Stimulated activated naive CD8-positive, alpha-beta T cell treated with anti-CD3 and anti-CD28 coated beads, Interleukin-15, Interleukin-2, amounts not matched to agents 100 ng/mL and 50 ng/mL, for 24 hours (primary cell): Measurements from ENCODE around the gene DAB2IP.
"Not testable (repeated sequence)": the region's sequence is repeated elsewhere in the genome, so short reads cannot be mapped to it uniquely, and the experiment has no call there.

Source experiments
- H3K27ac Mint-ChIP-seq: one replicate; pipeline ENCODE4 v1.8.0; 2021; ENCODE audit warnings: mild to moderate bottlenecking, mixed read lengths
- H3K27me3 Mint-ChIP-seq: one replicate; pipeline ENCODE4 v1.8.0; 2021; ENCODE audit warnings: mixed read lengths
- H3K36me3 Mint-ChIP-seq: one replicate; pipeline ENCODE4 v1.8.0; 2021; ENCODE audit warnings: low read depth, mixed read lengths
- H3K4me1 Mint-ChIP-seq: one replicate; pipeline ENCODE4 v1.8.0; 2021; ENCODE audit warnings: low read depth, mixed read lengths
- H3K4me3 Mint-ChIP-seq: one replicate; pipeline ENCODE4 v1.8.0; 2021; ENCODE audit warnings: mild to moderate bottlenecking, mixed read lengths
- H3K9me3 Mint-ChIP-seq: one replicate; pipeline ENCODE4 v1.8.0; 2021; ENCODE audit warnings: mixed read lengths

Gene DAB2IP

DNA sequence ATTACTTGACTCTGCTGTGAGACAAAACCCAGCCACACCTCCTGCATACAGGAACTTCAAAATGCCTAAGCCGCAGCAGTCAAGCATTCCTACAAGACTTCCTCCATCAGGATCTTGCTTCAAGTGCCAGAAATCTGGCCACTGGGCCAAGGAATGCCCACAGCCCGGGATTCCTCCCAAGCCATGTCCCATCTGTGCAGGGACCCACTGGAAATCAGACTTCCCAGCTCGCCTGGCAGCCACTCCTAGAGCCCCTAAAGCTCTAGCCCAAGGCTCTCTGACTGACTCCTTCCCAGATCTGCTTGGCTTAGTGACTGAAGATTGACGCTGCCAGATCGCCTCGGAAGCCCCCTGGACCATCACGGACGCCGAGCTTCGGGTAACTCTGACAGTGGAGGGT lies 141.0 kb downstream of the DAB2IP start:
- H3K27ac Mint-ChIP-seq, H3K4me3 Mint-ChIP-seq, H3K27me3 Mint-ChIP-seq, H3K4me1 Mint-ChIP-seq, H3K36me3 Mint-ChIP-seq, H3K9me3 Mint-ChIP-seq: not testable (repeated sequence)

DNA sequence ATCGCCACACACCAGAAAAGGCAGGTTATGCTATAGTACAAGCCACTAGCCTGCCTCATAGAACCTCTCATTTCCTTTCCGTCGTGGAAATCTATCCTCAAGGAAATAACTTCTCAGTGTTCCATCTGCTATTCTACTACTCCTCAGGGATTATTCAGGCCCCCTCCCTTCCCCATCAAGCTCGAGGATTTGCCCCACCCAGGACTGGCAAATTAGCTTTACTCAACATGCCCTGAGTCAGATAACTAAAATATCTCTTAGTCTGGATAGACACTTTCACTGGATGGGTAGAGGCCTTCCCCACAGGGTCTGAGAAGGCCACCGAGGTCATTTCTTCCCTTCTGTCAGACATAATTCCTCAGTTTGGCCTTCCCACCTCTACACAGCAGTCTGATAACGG lies 142.9 kb downstream of the DAB2IP start:
- not testable (repeated sequence) for H3K4me1 Mint-ChIP-seq, H3K9me3 Mint-ChIP-seq, H3K27me3 Mint-ChIP-seq, H3K4me3 Mint-ChIP-seq, H3K27ac Mint-ChIP-seq, H3K36me3 Mint-ChIP-seq

DNA sequence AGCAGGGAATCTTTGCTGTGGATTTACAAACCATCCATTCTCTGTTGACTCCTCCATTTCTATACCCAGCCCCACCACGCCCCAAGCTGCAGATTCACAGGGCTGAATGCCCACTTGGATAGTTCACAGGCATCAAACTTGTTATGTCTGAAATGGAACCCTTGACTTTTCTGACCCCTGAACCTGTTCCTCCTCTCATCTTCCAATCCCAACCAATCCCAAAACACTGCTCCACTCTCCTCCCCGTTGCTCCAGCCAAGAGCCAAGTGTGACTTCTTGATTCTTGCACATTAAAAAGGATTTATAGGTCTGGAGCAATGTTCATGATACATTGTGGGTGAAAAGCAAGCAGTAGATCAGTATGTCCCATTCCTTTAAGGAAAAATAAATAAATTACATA lies 145.6 kb downstream of the DAB2IP start:
- H3K27me3 Mint-ChIP-seq: peaks cover 8% of the 10 kb centered on the region
- H3K4me1 Mint-ChIP-seq: no peaks in the 10 kb centered on the region
- H3K27ac Mint-ChIP-seq: no peak overlapping the region
- H3K4me3 Mint-ChIP-seq: no peak overlapping the region
- no peaks in the 10 kb centered on the region for H3K9me3 Mint-ChIP-seq
- no peaks in the 10 kb centered on the region for H3K36me3 Mint-ChIP-seq

DNA sequence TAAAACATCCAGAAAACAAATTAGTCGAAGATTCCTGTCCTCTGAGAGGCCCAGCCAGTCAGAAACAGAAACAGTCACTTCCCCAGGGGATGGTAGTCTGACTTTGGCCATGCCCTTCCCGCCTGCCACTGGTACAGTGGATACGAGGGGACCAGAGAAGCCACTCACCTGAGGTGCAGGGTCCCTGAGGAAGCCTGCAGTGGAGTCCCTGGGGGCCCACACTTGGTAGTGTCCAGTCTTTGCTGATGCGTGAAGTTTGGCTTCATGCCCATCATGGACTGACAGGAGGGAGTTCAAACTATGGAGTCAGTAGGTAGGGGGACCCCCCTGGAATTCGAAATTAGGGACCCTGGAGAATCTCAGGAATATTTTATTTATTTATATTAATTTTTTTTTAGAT lies 147.5 kb downstream of the DAB2IP start:
- Mint-ChIP-seq H3K36me3 (no peaks in the 10 kb centered on the region), H3K4me1 (no peaks in the 10 kb centered on the region), H3K27ac (no peak overlapping the region), H3K27me3 (peaks cover 9% of the 10 kb centered on the region), H3K9me3 (peaks cover under 1% of the 10 kb centered on the region), H3K4me3 (no peak overlapping the region)

DNA sequence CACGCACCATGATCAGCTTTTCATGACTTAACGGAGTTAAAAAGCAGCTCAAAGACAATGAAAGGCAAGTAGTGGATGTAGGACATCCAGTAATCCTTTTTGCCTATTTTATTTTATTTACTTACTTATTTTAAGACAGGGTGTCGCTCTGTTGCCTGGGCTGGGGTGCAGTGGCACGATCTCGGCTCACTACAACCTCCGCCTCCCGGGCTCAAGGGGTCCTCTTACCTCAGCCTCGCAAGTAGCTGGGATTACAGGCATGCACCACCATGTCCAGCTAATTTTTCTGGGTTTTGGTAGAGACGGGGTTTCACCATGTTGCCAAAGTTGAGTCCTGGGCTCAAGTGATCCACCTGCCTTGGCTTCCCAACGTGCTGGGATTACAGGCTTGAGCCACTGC lies 148.9 kb downstream of the DAB2IP start:
- no peaks in the 10 kb centered on the region for H3K4me1 Mint-ChIP-seq
- peaks cover 17% of the 10 kb centered on the region for H3K27me3 Mint-ChIP-seq

DNA sequence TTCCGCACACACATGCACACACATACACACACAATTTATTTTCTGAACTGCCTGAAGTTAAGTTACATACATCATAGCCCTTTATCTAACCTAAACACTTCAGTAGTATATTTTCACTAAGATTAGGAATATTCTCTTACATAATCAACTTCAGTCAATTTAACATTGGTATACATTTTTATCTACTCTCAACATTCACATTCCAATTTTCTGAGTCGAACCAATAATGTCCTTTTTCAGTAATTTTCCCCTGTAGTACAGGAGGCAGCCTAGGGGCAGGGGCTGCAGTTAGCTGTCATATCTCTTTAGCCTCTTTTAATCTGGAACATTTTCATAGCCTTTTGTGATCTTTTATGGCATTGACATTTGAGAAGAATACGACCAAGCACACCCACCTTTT lies 150.1 kb downstream of the DAB2IP start:
- H3K27me3 Mint-ChIP-seq: peaks cover 17% of the 10 kb centered on the region
- H3K4me3 Mint-ChIP-seq: no peak overlapping the region
- H3K27ac Mint-ChIP-seq: no peak overlapping the region
- H3K36me3 Mint-ChIP-seq: no peaks in the 10 kb centered on the region
- no peaks in the 10 kb centered on the region for H3K4me1 Mint-ChIP-seq
- H3K9me3 Mint-ChIP-seq: peaks cover 12% of the 10 kb centered on the region

More for the DNA sequence above, 148.9 kb downstream of the DAB2IP start:
- Mint-ChIP-seq H3K27ac (no peak overlapping the region), H3K9me3 (peaks cover 12% of the 10 kb centered on the region), H3K4me3 (no peak overlapping the region), H3K36me3 (no peaks in the 10 kb centered on the region)

DNA sequence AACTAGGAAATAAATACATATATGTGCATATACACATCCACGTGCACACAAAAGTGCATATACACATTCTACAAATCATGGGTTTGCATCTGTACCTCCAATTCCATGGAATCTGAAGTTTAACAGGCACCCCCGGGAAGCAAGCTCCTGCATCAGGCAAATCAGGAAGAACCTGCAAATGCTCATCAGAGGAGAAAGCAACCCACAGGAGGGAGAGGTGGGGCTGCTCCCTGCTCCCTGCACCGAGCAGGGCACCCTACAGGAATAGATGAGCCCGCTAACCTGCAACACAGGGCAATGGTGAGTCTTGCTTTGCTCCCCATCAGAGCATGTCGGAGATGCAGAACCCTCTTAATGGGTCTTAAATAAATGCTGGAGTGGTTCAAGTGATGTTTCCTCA lies 151.3 kb downstream of the DAB2IP start:
- Mint-ChIP-seq H3K9me3 (peaks cover 12% of the 10 kb centered on the region), H3K36me3 (no peaks in the 10 kb centered on the region), H3K4me3 (no peak overlapping the region), H3K4me1 (no peaks in the 10 kb centered on the region), H3K27ac (no peak overlapping the region), H3K27me3 (peaks cover 17% of the 10 kb centered on the region)

DNA sequence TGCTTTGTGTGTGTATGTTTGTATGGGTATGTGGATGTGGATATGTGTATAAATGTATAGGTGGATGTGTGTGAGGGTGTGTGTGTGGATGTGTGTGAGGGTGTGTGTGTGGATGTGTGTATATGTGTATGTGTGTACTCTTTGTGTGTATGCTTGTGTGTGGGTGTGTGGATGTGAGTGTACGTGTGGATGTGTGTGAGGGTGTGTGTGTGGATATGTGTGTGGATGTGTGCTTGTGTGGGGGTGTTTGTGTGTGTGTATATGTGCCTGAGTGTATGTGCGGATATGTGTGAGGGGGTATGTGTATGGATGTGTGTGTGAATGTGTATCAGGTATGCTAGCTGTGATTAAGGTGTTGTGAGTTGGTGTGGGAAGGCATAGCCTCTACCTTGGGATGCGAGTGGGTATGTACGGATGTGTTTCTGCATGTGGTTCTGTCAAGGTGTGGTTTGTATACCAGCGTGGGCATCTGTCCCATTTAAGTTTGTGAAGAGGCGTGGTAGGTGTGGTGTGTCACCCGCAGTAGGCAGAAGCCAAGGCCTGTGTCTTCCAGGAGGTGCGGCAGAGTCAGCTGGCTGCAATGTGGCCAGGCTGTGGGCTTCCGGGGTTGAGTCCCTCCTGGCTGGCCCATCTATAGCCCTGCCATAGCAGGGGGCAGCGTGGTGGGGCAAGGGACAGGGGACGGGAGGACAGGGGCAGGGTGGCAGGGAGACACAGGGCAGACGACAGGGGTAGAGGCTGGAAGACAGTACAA lies 155.8 kb downstream of the DAB2IP start:
- H3K36me3 Mint-ChIP-seq: no peaks in the 10 kb centered on the region
- no peaks in the 10 kb centered on the region for H3K4me1 Mint-ChIP-seq
- H3K27ac Mint-ChIP-seq: no peak overlapping the region
- no peak overlapping the region for H3K4me3 Mint-ChIP-seq
- H3K9me3 Mint-ChIP-seq: peaks cover 12% of the 10 kb centered on the region
- H3K27me3 Mint-ChIP-seq: peaks cover 8% of the 10 kb centered on the region

DNA sequence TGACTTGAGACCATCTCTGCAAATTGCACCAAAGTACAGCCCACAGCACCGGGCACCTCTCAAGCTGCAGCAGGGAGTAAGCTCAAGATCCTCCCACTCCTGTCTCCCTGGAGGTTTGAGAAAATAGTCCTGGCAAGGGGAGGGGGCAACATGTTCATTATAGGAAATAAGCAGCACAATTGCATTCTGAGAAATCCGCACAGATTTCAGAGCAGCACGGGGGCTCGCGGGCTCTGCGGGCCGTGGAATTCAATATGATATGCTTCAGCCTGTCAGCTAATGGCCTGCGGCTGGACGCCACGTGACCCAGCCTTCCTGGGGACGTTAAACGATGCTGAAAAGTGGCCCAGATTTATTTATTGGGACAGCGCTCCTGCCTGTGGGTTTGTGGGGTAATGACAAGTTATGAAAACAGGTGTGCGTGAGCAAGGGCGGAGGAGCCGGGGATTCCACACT lies 156.4 kb downstream of the DAB2IP start:
- Mint-ChIP-seq H3K4me3 (no peak overlapping the region), H3K27ac (no peak overlapping the region), H3K27me3 (peaks cover 8% of the 10 kb centered on the region), H3K4me1 (no peaks in the 10 kb centered on the region), H3K36me3 (no peaks in the 10 kb centered on the region), H3K9me3 (peaks cover 12% of the 10 kb centered on the region)

DNA sequence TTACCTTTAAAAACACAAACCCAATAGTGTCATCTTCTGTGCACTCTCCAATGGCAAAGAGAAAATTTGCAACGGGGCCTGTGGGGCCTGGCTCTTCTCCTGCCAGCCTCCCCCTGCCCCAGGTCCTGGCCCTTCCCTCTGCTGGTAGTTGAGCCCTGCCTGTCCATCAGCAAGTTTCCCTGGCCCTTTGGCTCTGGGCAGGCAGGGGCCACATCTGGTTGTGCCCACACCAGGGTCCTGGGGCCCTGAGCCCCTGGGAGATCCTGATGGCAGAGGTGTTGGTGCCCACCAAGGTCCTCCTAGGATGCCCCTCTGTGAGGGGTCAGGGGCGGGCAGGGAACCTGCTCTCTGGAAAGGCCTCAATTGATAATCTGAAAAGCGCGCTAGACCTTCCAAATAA lies 157.3 kb downstream of the DAB2IP start:
- no peaks in the 10 kb centered on the region for H3K36me3 Mint-ChIP-seq
- no peak overlapping the region for H3K27ac Mint-ChIP-seq

DNA sequence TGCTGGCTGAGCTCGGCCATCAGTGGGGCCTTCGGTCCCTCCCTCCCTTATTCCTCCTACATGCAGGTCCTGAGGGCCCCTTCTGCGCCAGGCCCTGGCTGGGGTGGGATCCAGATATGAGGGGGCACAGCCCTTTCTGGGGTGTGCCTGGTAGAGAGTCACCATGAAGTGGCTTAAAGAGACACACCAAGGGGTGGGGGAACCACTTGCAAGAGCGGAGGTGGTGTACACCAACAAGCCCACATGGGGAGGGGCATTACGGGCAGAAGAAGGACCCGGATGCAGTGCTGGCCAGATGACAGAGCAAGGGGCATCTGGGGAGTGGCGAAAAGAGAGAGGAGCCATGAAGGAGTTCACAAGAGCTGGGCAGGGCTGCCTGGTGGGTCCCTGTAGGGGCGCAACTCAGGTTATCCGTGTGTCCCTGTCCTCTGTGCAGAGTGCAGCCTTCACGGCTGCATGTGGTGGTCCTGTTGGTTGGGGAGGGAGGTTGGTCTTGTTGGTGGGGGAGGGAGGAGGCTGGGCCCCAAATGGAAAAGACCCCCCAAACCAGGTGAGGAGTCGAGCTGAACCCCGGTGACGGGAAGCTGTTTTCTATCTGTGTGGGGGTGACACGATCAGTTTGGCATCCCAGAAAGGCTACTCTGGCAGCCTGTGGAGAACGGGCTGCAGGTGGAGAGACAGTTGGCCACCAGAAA lies 158.1 kb downstream of the DAB2IP start:
- H3K4me3 Mint-ChIP-seq: no peak overlapping the region
- H3K4me1 Mint-ChIP-seq: no peaks in the 10 kb centered on the region

More for the DNA sequence above, 157.3 kb downstream of the DAB2IP start:
- Mint-ChIP-seq H3K9me3 (peaks cover 12% of the 10 kb centered on the region), H3K4me3 (no peak overlapping the region), H3K27me3 (peaks cover 8% of the 10 kb centered on the region), H3K4me1 (no peaks in the 10 kb centered on the region)

DNA sequence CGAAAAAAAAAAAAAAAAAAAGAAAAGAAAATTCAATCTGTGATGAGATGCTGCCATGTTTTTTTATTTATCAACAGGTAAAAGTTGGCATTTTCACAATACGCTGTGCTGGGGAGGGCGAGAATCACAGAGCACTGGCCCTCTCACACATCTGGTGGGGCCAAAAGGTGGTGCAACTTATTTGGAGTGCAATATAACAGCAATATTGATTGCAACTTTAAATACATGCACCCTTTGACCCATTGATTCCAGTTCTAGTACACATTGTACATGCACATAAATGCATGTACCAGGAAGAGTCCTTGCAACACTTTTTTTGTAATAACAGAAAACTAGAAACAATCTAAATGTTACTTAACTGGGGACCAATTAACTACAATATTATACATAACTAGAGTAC lies 159.1 kb downstream of the DAB2IP start:
- Mint-ChIP-seq H3K4me1 (no peaks in the 10 kb centered on the region), H3K4me3 (no peak overlapping the region), H3K36me3 (no peaks in the 10 kb centered on the region), H3K27ac (no peak overlapping the region), H3K9me3 (no peaks in the 10 kb centered on the region), H3K27me3 (no peaks in the 10 kb centered on the region)

More for the DNA sequence above, 158.1 kb downstream of the DAB2IP start:
- Mint-ChIP-seq H3K9me3 (peaks cover 5% of the 10 kb centered on the region), H3K36me3 (no peaks in the 10 kb centered on the region), H3K27ac (no peak overlapping the region), H3K27me3 (peaks cover 2% of the 10 kb centered on the region)

DNA sequence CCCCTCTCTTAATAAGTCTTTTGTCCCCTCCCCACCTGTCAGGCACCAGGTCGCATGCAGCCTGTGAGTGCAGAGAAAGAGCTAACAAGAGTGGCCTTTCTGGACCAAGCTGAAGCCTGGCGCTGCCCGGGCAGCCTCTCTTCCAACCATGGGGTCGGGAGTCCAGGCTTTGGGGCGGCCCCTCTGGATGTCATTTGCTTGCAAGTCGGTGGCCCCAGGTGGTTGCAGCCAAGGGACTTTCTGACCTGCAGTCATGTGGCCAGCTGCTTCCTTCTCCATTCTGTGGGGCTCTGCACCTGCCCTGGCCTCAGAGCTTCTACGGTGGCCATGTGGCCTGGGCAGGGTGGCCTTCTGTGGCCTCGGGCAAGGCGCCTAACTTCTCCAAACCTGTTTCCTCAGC lies 159.7 kb downstream of the DAB2IP start:
- H3K27ac Mint-ChIP-seq: no peak overlapping the region
- no peaks in the 10 kb centered on the region for H3K9me3 Mint-ChIP-seq
- no peaks in the 10 kb centered on the region for H3K36me3 Mint-ChIP-seq
- H3K4me3 Mint-ChIP-seq: no peak overlapping the region
- no peaks in the 10 kb centered on the region for H3K4me1 Mint-ChIP-seq
- no peaks in the 10 kb centered on the region for H3K27me3 Mint-ChIP-seq

DNA sequence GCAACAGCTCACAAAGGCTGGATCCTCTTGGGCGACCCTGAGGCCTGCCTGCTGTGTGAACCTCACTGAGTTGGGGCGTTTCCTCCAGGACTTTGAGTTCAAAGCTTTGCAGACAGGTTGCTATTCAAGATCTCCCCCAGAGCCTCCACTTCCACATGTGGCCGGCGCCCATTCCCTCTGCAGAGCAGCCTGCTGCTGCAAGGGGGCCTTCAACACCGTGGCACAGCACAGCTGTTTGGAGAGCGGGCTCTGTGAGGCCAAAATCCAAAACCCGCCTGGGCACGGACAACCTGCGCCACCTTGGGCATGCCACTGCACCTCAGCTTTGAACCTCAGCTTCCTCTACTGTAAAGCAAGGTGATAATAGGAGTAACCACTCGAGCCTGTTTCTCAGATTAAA lies 160.3 kb downstream of the DAB2IP start:
- Mint-ChIP-seq H3K27ac (no peak overlapping the region), H3K9me3 (no peaks in the 10 kb centered on the region), H3K4me1 (no peaks in the 10 kb centered on the region), H3K27me3 (no peaks in the 10 kb centered on the region), H3K4me3 (no peak overlapping the region), H3K36me3 (no peaks in the 10 kb centered on the region)

DNA sequence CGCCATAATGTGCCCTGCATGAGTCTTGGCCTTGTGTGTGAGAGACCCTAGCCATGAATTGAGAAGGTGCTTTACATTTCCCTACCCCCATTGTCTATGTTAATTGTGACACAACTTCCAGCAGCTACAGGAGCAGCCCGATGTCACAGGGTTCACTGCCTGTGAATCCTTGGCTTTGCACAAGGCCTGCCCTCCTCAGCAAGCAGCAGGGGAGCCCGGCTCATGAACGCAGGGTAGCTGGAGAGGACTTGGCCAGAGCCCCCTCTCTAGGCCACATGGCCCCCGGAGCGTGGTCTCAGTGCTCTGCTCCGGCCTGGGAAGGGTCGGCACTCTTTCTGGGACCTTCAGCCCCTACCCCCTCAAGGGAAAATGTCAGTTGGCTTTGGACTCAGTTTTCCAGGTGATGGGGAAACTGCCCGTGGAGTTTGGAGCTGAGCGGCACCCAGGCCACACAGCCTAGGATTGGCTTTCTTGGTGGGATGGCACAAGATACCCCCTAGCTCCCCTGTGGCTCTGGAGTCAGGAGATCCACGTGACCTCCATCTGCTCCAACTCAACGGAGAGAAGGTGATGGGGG lies 160.8 kb downstream of the DAB2IP start:
- Mint-ChIP-seq H3K4me1 (no peaks in the 10 kb centered on the region), H3K9me3 (no peaks in the 10 kb centered on the region), H3K27me3 (no peaks in the 10 kb centered on the region), H3K27ac (no peak overlapping the region), H3K4me3 (no peak overlapping the region), H3K36me3 (no peaks in the 10 kb centered on the region)
